ENCODE measurements around the gene FBXO38.

DNA sequence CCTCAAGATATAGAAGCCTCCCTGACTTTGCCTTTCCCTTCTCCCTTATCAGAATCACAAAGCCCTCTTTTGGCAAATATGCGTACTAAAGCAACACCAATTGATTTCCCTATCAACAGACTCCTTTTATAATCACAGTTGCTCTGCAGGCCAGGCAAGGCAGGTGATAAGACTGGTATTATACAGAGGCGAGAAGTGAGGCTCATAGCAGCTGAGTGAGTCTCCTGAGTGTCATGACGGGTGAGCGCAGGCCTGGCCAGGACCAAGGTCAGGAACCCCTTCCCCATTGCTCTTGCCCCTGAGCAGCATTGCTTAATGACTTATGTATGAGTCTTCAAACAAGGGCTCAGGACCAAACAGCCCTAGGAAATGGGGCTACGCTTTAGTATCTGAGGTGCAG is 70.8 kb downstream of the FBXO38 start:
- no peak for TF ChIP-seq TAF1 (IDR thresholded peaks at IDR 0.05; ENCODE audit: borderline replicate concordance, low read depth, low read length)
- no peak for TF ChIP-seq EZH2phosphoT487 (IDR thresholded peaks at IDR 0.05; ENCODE audit: borderline replicate concordance, low read depth)
- TF ChIP-seq YY1 (IDR thresholded peaks at IDR 0.05; ENCODE audit: low read depth) = no peak
- TF ChIP-seq POLR2AphosphoS5 (IDR thresholded peaks at IDR 0.05; ENCODE audit: low read depth, low read length) = no peak
- no peak for TF ChIP-seq ELF1 (IDR thresholded peaks at IDR 0.05)
- TF ChIP-seq GABPA (IDR thresholded peaks at IDR 0.05; ENCODE audit: low read depth) = no peak
